HG03457 (cell line): Measurements from ENCODE around the gene MPC1.

Source experiments
- ATAC-seq: cut with Tn5 transposase; IDR thresholded peaks from one replicate; pipeline ENCODE4 v1.9.1; 2021; ENCODE audit warnings: moderate number of reproducible peaks; ENCODE audit not compliant: unreplicated experiment

MPC1 gene

GRCh38 chr6:166382933-166383801, at the start of gene MPC1:
Gene MPC1, minus strand, starts transcription at chr6:166382940. Its CDS starts 64 bp downstream, at chr6:166382876.
- ATAC-seq, result peak; percentile 87

GRCh38 chr6:166430269-166430668, 47.5 kb upstream of the MPC1 start:
- no peak for ATAC-seq

GRCh38 chr6:166424431-166424830, 41.7 kb upstream of the MPC1 start:
- ATAC-seq, result no peak

- ATAC-seq, result no peak
Observed at GRCh38 chr6:166423781-166424180, 41.0 kb upstream of the MPC1 start.

DNA sequence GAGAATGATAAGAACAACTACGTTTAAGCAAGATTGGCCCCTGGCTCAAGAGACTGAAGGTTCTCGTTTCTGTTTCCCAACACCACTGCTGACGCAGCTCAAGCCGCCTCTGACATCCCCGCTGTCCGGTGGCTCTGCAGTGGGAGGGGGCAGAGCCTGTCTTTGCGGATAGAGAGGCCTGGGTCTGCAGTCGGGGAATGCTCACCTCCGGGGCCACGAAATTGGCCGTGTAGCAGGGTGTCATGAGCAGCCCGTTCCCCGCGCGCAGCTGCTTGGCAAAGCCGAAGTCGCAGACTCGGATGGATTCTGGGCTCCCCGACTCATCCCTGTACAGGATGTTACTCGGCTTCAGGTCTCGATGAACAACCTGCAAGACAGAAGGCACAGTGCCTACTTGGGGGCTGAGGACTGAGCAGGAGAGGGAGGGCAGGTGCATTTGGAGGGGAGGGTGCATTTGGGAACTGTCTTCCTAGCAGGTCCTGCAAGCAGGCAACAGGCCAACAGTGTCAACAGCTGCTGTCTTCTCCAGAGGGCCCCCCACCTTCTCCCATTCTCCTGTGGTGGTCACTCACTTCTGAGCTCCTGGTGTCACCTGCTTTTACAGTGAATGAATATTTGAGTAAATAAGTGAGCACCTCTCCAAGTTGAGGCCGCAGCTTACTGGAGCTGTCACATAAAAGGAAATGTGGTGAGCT, 40.5 kb upstream of the MPC1 start:
- ATAC-seq, result no peak

DNA sequence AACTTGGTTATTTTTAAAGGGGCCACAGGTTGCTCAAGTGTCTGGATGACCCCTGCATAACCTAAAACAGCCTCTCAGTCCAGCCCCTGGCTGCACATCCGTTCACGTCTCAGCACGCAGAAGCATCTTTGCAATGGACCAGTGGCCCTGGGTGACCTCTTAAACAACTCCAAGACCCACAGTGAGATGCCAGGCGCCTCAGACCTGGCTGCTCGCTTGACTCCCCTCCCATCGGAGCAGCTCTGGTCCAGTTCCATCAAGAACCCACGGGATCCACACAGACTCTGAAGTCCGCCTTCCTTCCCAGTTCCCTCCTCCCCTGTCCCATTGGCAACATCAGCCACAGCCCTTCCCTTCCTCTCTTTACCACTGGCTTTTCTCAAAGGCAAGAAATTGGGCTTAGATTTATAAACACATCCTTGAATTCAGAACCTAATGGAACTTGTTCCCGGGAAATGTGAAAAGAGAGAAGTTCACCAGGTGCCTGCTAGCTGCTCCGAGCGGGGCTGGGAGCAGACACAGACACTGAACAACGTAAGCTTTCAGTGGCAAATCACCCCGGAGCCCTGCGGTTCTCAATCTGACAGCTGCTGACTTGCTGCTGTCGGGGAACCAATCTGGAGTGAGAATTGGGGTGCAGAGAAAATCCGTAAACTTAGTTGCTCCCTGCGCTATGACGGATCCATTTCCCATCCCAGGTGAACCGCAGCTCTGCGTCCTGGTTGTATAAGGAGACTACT, 39.6 kb upstream of the MPC1 start:
- ATAC-seq, result no peak

DNA sequence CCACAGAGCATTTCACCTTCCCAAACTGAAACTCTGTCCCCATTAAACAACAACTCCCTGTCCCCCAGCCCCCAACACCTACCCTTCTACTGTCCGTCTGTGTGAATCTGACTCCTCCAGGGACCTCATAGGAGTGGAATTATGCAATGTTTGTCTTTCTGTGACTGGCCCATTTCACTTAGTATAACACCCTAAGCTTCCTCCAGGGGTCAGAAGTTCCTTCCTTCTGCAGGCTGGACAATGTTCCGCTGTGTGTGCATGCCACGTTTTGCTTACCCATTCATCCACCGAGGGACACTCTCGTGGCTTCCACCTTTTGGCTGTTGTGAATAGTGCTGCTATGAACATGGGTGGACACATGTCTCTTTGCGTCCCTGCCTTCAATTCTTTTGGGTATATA, 37.6 kb upstream of the MPC1 start:
- no peak for ATAC-seq

DNA sequence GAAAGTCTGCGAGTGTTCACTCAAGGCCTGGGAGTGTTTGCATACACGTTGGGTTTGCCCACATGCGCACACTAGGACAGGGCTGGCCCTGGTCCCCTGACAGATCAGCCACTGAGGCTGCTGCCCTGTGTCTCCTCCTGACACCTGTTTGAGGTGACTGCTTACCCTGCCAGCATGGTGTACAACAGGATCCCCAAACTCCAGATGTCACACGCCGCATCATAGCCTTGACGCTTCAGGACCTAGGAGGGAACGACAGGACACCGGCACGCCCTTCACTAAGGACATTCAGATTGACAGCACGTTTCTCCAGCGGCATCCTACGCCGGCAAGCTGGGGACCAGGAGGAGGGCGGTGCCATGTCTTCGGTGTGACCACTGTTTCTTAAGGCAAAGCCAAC, 37.0 kb upstream of the MPC1 start:
- ATAC-seq, result no peak

GRCh38 chr6:166419286-166419685, 36.5 kb upstream of the MPC1 start:
- peak; percentile 96 for ATAC-seq

DNA sequence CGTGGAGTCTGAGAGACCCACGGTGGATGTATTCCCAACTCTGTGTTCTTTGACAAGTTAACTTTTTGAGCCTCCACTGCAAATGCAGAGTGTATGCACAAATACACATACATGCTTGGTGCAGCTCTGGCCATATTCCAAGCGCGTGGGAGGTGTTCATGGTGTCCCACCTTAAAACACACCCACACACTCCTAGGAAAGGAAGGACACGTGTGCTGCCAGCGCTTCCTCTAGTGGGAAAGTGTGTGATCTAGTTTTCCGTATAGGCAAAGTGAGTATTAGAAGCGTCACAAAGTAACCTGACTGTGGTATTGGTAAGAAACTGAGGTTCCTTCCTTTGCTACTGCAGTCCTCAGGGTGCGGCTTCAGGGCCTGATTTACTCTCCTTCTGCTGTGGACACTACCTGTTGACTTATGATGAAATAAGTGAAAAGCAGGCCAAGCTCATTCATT, 36.0 kb upstream of the MPC1 start:
- ATAC-seq, result no peak

DNA sequence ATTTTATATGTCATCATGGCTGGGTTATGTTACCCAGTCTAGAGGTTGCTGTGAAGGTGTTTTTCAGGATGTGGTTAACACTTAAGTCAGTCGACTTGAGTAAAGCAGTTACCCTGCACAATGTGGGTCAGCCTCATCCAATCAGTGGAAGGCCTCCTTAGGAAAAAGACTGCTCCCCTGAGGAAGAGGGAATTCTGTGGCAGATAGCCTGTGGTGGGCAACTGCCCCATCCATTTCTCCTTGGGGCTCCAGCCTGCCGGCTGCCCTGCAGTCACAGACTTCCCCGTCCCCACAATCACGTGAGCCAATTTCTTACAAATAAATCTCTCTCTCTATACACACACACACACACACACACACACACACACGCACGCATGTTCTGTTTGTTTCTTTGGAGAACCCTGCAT, 34.5 kb upstream of the MPC1 start:
- no peak for ATAC-seq

DNA sequence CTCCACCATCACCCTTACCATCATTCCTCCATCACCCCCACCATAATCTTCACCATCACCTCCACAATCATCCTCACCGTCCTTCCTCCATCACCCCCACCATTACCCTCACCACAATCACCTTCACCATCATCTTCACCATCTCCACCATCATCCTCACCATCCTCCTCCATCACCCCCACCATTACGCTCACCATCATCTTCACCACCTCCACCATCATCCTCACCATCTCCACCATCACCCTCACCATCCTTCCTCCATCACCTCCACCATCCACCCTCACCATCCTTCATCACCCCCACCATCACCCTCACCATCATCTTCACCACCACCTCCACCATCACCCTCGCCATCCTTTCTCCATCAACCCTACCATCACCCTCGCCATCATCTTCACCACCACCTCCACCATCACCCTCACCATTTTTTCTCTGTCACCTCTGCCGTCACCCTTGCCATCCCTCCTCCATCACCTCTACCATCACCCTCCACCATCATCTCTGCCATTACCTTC, 33.1 kb upstream of the MPC1 start:
- ATAC-seq, result no peak

DNA sequence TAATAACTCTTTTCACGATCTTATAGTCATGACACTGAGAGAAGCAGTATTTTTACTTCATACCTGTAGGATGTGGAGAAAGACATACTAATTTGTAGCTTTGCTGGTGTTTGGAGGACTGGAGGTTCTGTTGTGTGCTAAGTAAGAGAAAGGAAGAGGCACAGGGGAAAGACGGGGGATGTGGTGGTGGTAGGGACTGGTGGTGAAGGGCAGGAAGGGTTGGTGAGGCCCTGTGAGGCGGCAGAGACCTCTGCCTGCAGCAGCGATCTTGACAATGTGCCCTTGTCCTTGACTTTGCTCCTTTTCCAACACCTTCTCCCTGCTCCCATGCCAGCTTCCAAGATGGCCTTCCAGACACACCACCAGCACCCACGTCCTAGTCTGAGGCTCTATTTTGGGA, 32.6 kb upstream of the MPC1 start:
- no peak for ATAC-seq

- no peak for ATAC-seq
Observed at GRCh38 chr6:166413491-166413951, 30.8 kb upstream of the MPC1 start.

DNA sequence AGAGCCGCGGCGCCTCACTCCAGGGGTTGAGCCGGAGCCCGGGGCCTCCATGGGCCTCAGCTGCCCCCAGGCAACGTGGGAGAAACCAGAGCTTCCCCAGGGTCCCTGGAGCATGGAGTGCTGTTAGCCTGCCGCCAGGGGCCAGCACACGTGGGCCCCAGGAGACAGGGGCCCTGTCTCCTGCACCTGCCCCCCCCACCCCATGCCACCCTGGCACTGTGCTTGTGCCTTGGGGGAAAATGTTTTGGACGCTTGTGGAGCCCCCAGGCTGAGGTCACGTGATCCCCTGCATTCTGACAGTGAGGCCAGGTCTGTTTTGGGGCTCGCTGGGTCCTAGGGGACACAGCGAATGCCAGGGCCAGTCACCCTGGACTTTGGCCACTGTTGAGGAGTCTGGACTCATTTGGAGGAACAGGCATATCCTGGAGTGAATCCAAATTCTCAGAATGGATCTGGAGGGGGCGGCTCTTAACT, 30.2 kb upstream of the MPC1 start:
- ATAC-seq, result no peak

DNA sequence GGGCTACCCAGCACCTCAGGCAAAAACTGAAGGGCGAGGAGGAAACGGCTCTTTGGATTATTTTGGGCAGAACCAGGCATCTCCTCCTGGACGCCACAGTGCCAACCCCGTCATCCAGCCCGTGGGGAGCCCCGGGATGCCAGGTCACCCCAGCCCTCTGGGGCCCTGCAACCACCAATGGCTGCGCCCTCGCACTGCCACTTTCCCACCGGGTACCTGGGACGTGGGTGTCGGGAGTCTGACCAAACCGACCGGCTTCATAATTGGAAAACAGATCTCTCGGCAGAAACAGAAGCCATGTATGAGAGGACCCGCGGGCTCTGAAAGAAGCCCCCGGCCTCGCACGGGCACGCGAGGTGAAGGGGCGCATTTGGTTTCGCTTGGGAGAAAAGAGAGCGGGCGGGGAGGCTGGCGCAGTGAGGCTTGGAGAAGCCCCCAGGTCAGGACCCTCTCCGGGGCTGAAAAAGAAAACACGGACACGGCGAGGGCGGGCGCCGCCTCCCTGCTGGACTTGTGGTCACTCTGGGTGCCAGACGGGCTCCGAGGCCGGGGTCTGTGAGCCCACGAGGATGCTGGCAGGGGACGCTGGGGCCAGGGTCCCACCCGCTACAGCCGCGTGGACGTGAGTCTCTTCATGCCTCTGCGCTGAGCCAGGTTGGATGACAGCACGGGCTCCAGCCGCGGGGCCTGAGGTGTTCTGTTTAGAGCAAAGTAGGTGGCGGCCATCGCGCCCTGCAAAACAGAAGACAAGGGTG, 29.6 kb upstream of the MPC1 start:
- no peak for ATAC-seq

DNA sequence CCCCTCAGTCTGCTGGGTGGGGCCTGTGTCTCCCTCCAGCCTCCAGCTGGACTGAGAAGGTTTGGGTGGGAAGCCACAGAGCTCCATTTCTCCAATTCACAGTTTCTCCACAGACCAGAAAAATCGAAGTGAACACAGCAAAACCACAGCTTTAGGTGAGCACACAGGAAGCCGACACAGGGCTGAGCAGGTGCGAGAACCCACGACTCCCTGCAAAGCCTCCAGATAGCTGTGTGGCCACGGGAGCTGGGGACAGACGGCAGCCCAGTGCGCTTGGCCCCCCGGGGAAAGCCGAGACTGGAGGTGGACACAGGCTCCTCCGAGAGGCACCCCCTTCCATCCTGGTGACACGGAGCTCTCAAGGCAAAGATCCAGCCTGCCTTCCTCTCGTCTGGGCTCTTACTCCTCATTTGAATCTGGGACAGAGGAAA, 29.0 kb upstream of the MPC1 start:
- ATAC-seq, result no peak

DNA sequence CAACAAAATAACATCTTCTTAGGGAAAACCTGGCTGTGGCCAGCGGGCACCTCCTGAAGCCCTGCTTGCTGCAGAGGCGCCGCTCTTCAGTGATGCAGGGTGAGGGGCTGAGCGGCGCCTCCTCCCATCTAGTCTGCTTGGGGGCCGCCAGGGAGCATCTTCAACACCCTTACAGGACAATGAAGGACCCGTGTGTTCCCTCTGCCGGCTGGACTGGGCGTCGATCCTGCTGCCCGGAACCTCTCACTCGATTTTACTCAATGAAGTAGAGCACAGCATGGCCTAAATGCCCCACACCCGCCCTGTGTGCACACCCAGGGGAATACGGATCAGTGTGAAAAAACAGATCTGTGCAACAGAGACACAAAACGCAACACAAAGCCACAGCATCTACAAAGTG, 28.5 kb upstream of the MPC1 start:
- ATAC-seq, result no peak

- ATAC-seq, result no peak
Observed at GRCh38 chr6:166410426-166410935, 27.7 kb upstream of the MPC1 start.
